GM15510 (cell line): ENCODE data around the gene OR5H14.

Experiments
- POLR2A ChIP-seq: IDR thresholded peaks from 3 replicates; pipeline ENCODE4 v1.6.1; 2011; ENCODE audit warnings: borderline replicate concordance; ENCODE audit not compliant: insufficient read length; ENCODE audit errors: extremely low read depth

OR5H14 gene

GRCh38 chr3:98182196-98182595 lies 34.9 kb downstream of the OR5H14 start:
- TF ChIP-seq POLR2A: no peak

- no peak for TF ChIP-seq POLR2A
Measured at GRCh38 chr3:98185180-98185579, 37.9 kb downstream of the OR5H14 start.

GRCh38 chr3:98188545-98188944 lies 41.3 kb downstream of the OR5H14 start:
- no peak for TF ChIP-seq POLR2A

- no peak for TF ChIP-seq POLR2A
Measured at GRCh38 chr3:98199020-98199419, 51.7 kb downstream of the OR5H14 start.
